AG04450 (cell line): ENCODE results near the gene CRAMP1. TPM values are rescaled to one million over a fixed set of nuclear protein-coding genes. Genes with fewer than 3 reads are reported as not detected.

Source experiments
- CTCF ChIA-PET: fragments of 300-600, 350-600 bp; formaldehyde crosslinking; extraction: SDS; loops from one replicate; lab custom pipeline; 2022; ENCODE audit warnings: antibody characterized with exemption, inconsistent platforms; lab: Charles Lee
- POLR2A ChIA-PET: fragments of 350-600 bp; formaldehyde crosslinking; extraction: SDS; loops from one replicate; lab custom pipeline; 2021; ENCODE audit warnings: antibody characterized with exemption, inconsistent platforms; lab: Yijun Ruan, JAX
- DNase-seq: peaks from one replicate; pipeline ENCODE4 v3.0.0-alpha.2; 2011; ENCODE audit warnings: low read depth, low spot score
- H3K27ac ChIP-seq: one replicate; pipeline ENCODE4 v1.5.1; 2012; ENCODE audit warnings: low read depth, low read length, control low read depth
- H3K27me3 ChIP-seq: one replicate; pipeline ENCODE4 v1.6.0; 2012; ENCODE audit warnings: low read length; ENCODE audit not compliant: control insufficient read depth, insufficient read depth
- H3K4me3 ChIP-seq: 2 replicates; pipeline ENCODE4 v1.5.1; 2011; ENCODE audit warnings: mild to moderate bottlenecking, low read depth, low read length, control low read depth
- H3K9me3 ChIP-seq: 2 replicates; pipeline ENCODE4 v1.5.1; 2012; ENCODE audit warnings: low read length; ENCODE audit not compliant: control insufficient read depth, insufficient read depth
- polyA plus RNA-seq: library from polyadenylated mRNA; depleted of rRNA; stranded (reverse); fragments of >200 nt; gene quantifications from 2 replicates; pipeline ENCODE4 v1.2.3, GENCODE V29; 2011
- TF ChIP-seq, protein P1 (sequence below): IDR thresholded peaks from 2 replicates; pipeline ENCODE4 v1.5.1; 2011; ENCODE audit warnings: low read depth, low read length, control low read depth, inconsistent platforms

Gene CRAMP1
- polyA plus RNA-seq, 1 experiment, result 7.8 TPM

DNA sequence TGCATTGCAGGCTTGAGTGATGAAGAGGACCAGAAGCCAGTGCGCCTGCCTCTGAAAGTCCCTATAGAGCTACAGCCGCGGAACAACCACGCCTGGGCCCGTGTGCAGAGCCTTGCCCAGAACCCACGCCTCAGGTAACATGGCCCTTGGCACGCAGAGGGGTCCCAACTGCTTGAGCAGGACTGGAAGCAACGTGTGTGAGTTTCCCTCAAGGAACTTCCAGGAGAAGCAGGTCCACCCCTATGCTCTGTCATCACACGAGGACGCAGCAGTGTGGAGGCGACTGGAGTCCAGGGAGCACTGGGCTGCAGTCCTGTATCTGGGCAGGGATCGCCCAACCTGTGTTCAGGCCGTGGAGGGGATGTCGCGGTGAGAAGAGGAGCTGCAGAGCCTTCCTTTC lies 40.9 kb downstream of the CRAMP1 start:
- TF ChIP-seq, protein P1, sequence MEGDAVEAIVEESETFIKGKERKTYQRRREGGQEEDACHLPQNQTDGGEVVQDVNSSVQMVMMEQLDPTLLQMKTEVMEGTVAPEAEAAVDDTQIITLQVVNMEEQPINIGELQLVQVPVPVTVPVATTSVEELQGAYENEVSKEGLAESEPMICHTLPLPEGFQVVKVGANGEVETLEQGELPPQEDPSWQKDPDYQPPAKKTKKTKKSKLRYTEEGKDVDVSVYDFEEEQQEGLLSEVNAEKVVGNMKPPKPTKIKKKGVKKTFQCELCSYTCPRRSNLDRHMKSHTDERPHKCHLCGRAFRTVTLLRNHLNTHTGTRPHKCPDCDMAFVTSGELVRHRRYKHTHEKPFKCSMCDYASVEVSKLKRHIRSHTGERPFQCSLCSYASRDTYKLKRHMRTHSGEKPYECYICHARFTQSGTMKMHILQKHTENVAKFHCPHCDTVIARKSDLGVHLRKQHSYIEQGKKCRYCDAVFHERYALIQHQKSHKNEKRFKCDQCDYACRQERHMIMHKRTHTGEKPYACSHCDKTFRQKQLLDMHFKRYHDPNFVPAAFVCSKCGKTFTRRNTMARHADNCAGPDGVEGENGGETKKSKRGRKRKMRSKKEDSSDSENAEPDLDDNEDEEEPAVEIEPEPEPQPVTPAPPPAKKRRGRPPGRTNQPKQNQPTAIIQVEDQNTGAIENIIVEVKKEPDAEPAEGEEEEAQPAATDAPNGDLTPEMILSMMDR, result no peak
- no peaks in the 10 kb centered on the region; the same call in 1 of the 2 replicates for H3K9me3 ChIP-seq
- ChIA-PET POLR2A (no interaction called here), CTCF (no interaction called here)
- no peaks in the 10 kb centered on the region for H3K27me3 ChIP-seq
- DNase-seq, result no peak
- H3K27ac ChIP-seq, result no peak overlapping the region
- H3K4me3 ChIP-seq, result no peak overlapping the region

DNA sequence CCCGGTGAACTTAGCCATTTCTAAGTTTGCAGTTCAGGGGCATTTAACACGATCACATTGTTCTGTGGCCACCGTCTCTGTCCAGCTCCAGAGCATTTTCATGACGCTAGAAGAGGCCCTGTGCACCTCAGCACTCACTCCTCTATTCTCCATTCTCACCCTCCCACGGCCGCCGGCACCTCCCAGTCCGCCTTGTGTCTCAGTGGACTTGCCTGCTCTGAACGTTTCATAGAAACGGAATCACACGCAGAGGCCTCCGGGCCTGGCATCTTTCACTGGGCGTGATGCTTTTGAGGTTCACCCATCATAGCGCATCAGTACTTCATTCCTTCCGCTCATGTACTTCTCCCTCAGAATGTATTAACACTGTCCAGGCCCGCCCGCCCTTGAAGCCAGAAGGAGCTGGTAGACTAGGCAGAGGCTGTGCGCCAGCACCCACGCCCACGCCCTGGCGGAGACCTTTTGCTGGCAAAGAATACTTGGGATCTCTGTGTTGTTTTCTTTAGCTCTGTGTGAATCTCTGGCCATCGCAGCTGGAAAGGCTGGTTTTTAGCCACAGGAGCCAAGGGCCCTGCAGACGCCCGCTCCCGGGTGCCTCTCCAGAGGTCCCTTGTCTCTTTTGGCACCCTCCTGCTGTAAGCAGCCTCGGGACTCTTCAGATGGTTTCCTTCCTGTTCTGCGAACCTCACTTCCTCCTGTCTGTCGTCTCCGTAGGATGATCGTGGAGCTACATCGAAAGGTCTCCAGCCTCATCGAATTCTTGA lies 42.5 kb downstream of the CRAMP1 start:
- Histone ChIP-seq H3K27ac (no peak overlapping the region), H3K9me3 (no peaks in the 10 kb centered on the region; the same call in 1 of the 2 replicates), H3K4me3 (no peak overlapping the region), H3K27me3 (no peaks in the 10 kb centered on the region)
- ChIA-PET POLR2A (interaction anchor here (0.6 kb wide), 1 partner anchor 69 kb away, joined by 3 read pairs; no protein-coding TSS in a partner anchor), CTCF (no interaction called here)
- DNase-seq, result no peak
- TF ChIP-seq, protein P1, result no peak

DNA sequence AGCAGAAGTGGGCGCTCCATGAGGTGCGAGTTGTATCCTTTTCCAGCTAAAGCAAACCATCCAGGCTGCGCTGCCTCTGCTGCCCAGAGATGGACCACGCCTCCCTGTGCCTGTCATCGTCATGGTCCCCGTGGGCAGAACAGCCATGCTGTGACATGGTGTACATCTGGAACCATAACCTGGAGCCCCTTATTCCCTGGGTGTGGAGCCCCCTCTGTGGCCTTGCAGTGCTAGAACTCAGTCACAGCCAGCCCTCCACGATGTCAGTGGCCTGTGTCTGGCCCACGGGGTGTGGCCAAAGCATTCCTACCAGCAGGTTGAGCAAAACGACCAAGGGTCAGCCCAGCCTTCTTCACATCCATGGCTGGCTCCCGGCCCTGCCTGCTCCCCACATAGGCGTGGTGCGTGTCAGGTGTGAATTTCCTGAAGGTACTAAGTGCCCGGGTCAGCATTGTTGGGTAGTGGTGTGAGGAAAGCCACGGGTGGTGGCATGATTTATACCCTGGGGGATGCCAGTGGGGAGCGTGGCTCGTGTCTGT lies 43.2 kb downstream of the CRAMP1 start:
- TF ChIP-seq, protein P1, result no peak
- Histone ChIP-seq H3K27me3 (no peaks in the 10 kb centered on the region), H3K27ac (no peak overlapping the region), H3K4me3 (no peak overlapping the region), H3K9me3 (no peaks in the 10 kb centered on the region; the same call in 1 of the 2 replicates)
- CTCF ChIA-PET, result no interaction called here
- POLR2A ChIA-PET, result interaction anchor here (0.6 kb wide), 1 partner anchor 68 kb away, joined by 3 read pairs; no protein-coding TSS in a partner anchor
- no peak for DNase-seq

DNA sequence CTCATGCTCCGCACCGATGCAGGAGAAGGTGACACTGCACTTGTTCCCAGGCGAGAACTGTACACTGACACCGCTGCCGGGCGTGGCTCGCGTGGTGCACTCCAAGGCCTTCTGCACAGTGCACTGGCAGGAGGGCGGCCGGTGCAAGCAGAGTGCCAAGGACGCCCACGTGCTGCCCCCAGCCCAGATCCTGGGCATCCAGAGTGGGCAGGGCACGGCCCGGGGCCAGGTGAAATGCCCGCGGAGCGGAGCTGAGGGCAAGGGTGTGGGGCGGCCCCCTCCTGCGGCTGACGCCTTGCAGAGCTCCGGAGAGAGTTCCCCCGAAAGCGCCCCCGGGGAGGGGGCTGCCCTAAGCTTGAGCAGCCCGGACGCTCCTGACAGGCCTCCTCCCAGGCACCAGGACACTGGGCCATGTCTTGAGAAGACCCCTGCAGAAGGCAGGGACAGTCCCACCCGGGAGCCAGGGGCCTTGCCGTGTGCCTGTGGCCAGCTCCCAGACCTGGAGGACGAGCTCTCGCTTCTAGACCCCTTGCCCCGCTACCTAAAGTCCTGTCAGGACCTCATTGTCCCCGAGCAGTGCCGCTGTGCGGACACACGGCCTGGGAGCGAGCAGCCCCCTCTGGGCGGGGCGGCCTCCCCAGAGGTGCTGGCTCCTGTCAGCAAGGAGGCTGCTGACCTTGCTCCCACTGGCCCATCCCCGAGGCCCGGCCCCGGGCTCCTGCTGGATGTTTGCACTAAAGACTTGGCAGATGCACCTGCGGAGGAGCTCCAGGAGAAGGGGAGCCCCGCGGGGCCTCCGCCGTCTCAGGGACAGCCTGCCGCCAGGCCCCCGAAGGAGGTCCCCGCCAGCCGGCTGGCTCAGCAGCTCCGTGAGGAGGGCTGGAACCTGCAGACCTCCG lies 44.0 kb downstream of the CRAMP1 start:
- no peak overlapping the region for H3K27ac ChIP-seq
- ChIA-PET POLR2A (no interaction called here), CTCF (no interaction called here)
- H3K4me3 ChIP-seq, result no peak overlapping the region
- TF ChIP-seq, protein P1, result no peak
- H3K9me3 ChIP-seq, result no peaks in the 10 kb centered on the region; the same call in 1 of the 2 replicates
- no peaks in the 10 kb centered on the region for H3K27me3 ChIP-seq
- no peak for DNase-seq
